HepG2 (cell line): ENCODE measurements around the gene TTLL10. TPM values are rescaled to one million over a fixed set of nuclear protein-coding genes. Genes with fewer than 3 reads are reported as not detected.

ENCODE experiments used
- ATF1 ChIP-seq: IDR thresholded peaks from 2 replicates; pipeline ENCODE4 v1.6.1; 2016; ENCODE audit warnings: mild to moderate bottlenecking, control low read depth
- BHLHE40 ChIP-seq: IDR thresholded peaks from 2 replicates; pipeline ENCODE4 v1.6.1; 2011; ENCODE audit warnings: low read length, improper control_type of control experiment
- DRAP1 ChIP-seq: IDR thresholded peaks from 2 replicates; pipeline ENCODE4 v1.6.1; 2016; ENCODE audit warnings: missing genetic modification reagents, missing compliant biosample characterization
- GABPB1 ChIP-seq: IDR thresholded peaks from 2 replicates; pipeline ENCODE4 v1.6.1; 2016; ENCODE audit warnings: mild to moderate bottlenecking, missing genetic modification reagents, moderate library complexity, missing compliant biosample characterization
- HMGXB4 ChIP-seq, 2 experiments: sonication (generic) in 1 of 2; formaldehyde crosslinking in 1 of 2; IDR thresholded peaks; 2 replicates each; pipeline versions ENCODE4 v1.4.0 to v1.6.1; 2018 to 2020; ENCODE audit warnings: missing genetic modification reagents in 2 of 2, borderline replicate concordance in 1 of 2, low read depth in 1 of 2, mild to moderate bottlenecking in 1 of 2, missing biosample characterization in 1 of 2
- HOXD1 ChIP-seq: sonication (generic); formaldehyde crosslinking; IDR thresholded peaks from 2 replicates; pipeline ENCODE4 v1.5.0; 2020; ENCODE audit warnings: missing genetic modification reagents
- JDP2 ChIP-seq: sonication (generic); formaldehyde crosslinking; IDR thresholded peaks from 2 replicates; pipeline ENCODE4 v1.8.1; 2022; ENCODE audit warnings: missing genetic modification reagents, borderline replicate concordance
- PITX1 ChIP-seq: sonication (generic); formaldehyde crosslinking; IDR thresholded peaks from 2 replicates; pipeline ENCODE4 v1.5.1; 2020; ENCODE audit warnings: mild to moderate bottlenecking, missing genetic modification reagents
- POLR2AphosphoS5 ChIP-seq: IDR thresholded peaks from 2 replicates; pipeline ENCODE4 v1.6.1; 2012; ENCODE audit warnings: low read depth, low read length
- RBFOX2 ChIP-seq: fragments of 200-400 bp; formaldehyde crosslinking; IDR thresholded peaks from 2 replicates; pipeline ENCODE4 v1.6.1; 2017; ENCODE audit warnings: low read depth, mild to moderate bottlenecking, low read length
- SIN3A ChIP-seq: IDR thresholded peaks from 2 replicates; pipeline ENCODE4 v1.6.1; 2011; ENCODE audit warnings: low read depth, mild to moderate bottlenecking, control low read depth, low read length, borderline replicate concordance
- SMYD3 ChIP-seq: sonication (generic); formaldehyde crosslinking; IDR thresholded peaks from 2 replicates; pipeline ENCODE4 v1.8.1; 2023; ENCODE audit warnings: mild to moderate bottlenecking, missing genetic modification reagents
- THAP11 ChIP-seq: IDR thresholded peaks from 2 replicates; pipeline ENCODE4 v1.6.1; 2016; ENCODE audit warnings: missing biosample characterization, missing genetic modification reagents
- TP53 ChIP-seq: sonication (generic); formaldehyde crosslinking; conservative IDR thresholded peaks from 2 replicates; pipeline ENCODE4 v1.4.0; 2020; ENCODE audit warnings: missing genetic modification reagents
- ZFP1 ChIP-seq: IDR thresholded peaks from 2 replicates; pipeline ENCODE4 v1.6.1; 2016
- ZNF18 ChIP-seq: sonication (generic); formaldehyde crosslinking; IDR thresholded peaks from 2 replicates; pipeline ENCODE4 v1.8.0; 2022; ENCODE audit warnings: mild to moderate bottlenecking, missing genetic modification reagents; ENCODE audit not compliant: insufficient replicate concordance
- ZNF275 ChIP-seq: sonication (generic); formaldehyde crosslinking; IDR thresholded peaks from 2 replicates; pipeline ENCODE4 v1.8.0; 2022; ENCODE audit warnings: missing genetic modification reagents, mild to moderate bottlenecking, inconsistent platforms, borderline replicate concordance
- ZNF326 ChIP-seq: sonication (generic); formaldehyde crosslinking; IDR thresholded peaks from 2 replicates; pipeline ENCODE4 v1.4.0; 2020; ENCODE audit warnings: missing genetic modification reagents, borderline replicate concordance
- ZNF331 ChIP-seq: sonication (generic); formaldehyde crosslinking; IDR thresholded peaks from 2 replicates; pipeline ENCODE4 v1.4.0; 2020; ENCODE audit warnings: missing genetic modification reagents
- ZNF501 ChIP-seq: sonication (generic); formaldehyde crosslinking; IDR thresholded peaks from 2 replicates; pipeline ENCODE4 v1.5.1; 2020; ENCODE audit warnings: mild to moderate bottlenecking, moderate library complexity, missing genetic modification reagents
- ZNF562 ChIP-seq: sonication (generic); formaldehyde crosslinking; IDR thresholded peaks from 2 replicates; pipeline ENCODE4 v1.8.0; 2022; ENCODE audit warnings: missing genetic modification reagents, borderline replicate concordance
- ZNF569 ChIP-seq: sonication (generic); formaldehyde crosslinking; IDR thresholded peaks from 2 replicates; pipeline ENCODE4 v1.5.0; 2020; ENCODE audit warnings: mild to moderate bottlenecking, missing genetic modification reagents, moderate library complexity, borderline replicate concordance
- ZSCAN21 ChIP-seq: sonication (generic); formaldehyde crosslinking; IDR thresholded peaks from 2 replicates; pipeline ENCODE4 v1.8.0; 2022; ENCODE audit warnings: mild to moderate bottlenecking, missing genetic modification reagents, moderate library complexity, borderline replicate concordance
- ZSCAN30 ChIP-seq: sonication (generic); formaldehyde crosslinking; IDR thresholded peaks from 2 replicates; pipeline ENCODE4 v1.5.0; 2020; ENCODE audit warnings: mild to moderate bottlenecking, missing genetic modification reagents
- polyA plus RNA-seq, 8 experiments: library from polyadenylated mRNA; depleted of rRNA in 3 of 8; stranded (reverse) in 7 of 8; unstranded in 1 of 8; fragments of >200 nt; fragmentation: Illumina TruSeq in 4 of 8; extraction: Trizol in 4 of 8; gene quantifications; 2 replicates each; pipeline versions ENCODE4 v1.2.1 to v1.2.3, GENCODE V29; 2011 to 2016; ENCODE audit warnings: low read depth in 4 of 8, missing spikeins in 1 of 8, mixed read lengths in 1 of 8; ENCODE audit not compliant: insufficient read depth in 1 of 8
- total RNA-seq, 5 experiments: library from RNA; depleted of rRNA; stranded (reverse); fragments of >200 nt; fragmentation: Illumina TruSeq; extraction: Trizol; gene quantifications; 2 replicates each; pipeline ENCODE4 v1.2.3, GENCODE V29; 2016; ENCODE audit warnings: low read depth in 1 of 5
- TF ChIP-seq, protein P1 (sequence below): sonication (generic); formaldehyde crosslinking; IDR thresholded peaks from 2 replicates; pipeline ENCODE4 v1.4.0; 2020; ENCODE audit warnings: mild to moderate bottlenecking, missing genetic modification reagents

The TTLL10 gene
- total and polyA plus RNA-seq, 2 of the 13 experiments (the other 11 are each of a cell fraction or from before 2014, with no cell fraction given): not detected

GRCh38 chr1:1124786-1125642 is 48.7 kb upstream of the TTLL10 start (continued):
- TF ChIP-seq ZNF569 (CRISPR knock-in tag) (no peak), ZNF275 (CRISPR knock-in tag) (no peak), ZNF326 (CRISPR knock-in tag) (no peak), ZNF501 (peak; percentile 89), POLR2AphosphoS5 (peak; percentile 44; the same call in 1 of the 2 replicates), DRAP1 (CRISPR knock-in tag) (peak; percentile 67), ZFP1 (no peak), ZSCAN21 (CRISPR knock-in tag) (no peak), ZSCAN30 (CRISPR knock-in tag) (no peak), GABPB1 (peak; percentile 66), THAP11 (CRISPR knock-in tag) (peak; percentile 60), HOXD1 (CRISPR knock-in tag) (peak; percentile 33; the same call in 1 of the 2 replicates), ATF1 (CRISPR knock-in tag) (no peak), JDP2 (no peak), PITX1 (CRISPR knock-in tag) (peak; percentile 85), RBFOX2 (peak; percentile 76), ZNF18 (no peak), SIN3A (0 out of 2 replicates have a peak, but pooled peaks have one; percentile 45), ZNF562 (CRISPR knock-in tag) (no peak), TP53 (CRISPR knock-in tag) (no peak), ZNF331 (peak; percentile 43), SMYD3 (no peak), BHLHE40 (peak; percentile 60; the same call in 1 of the 2 replicates), HMGXB4 (CRISPR knock-in tag; IDR thresholded peaks at IDR 0.05; ENCODE audit: borderline replicate concordance in 1 of 2, low read depth in 1 of 2) (peak in 1 of 2 experiments; percentile 52; a peak in 2 of 4 replicates)
- TF ChIP-seq, protein P1, sequence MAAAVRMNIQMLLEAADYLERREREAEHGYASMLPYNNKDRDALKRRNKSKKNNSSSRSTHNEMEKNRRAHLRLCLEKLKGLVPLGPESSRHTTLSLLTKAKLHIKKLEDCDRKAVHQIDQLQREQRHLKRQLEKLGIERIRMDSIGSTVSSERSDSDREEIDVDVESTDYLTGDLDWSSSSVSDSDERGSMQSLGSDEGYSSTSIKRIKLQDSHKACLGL (CRISPR knock-in tag): no peak
